NCI-H2196 (cell line): ENCODE results near the gene OR52B6.
"Not testable (repeated sequence)": the region's sequence is repeated elsewhere in the genome, so short reads cannot be mapped to it uniquely, and the experiment has no call there.

Source experiments
- DNase-seq: peaks from one replicate; lab custom pipeline; 2025; ENCODE audit not compliant: unreplicated experiment; lab: John Stamatoyannopoulos, UW

OR52B6 gene, protein sequence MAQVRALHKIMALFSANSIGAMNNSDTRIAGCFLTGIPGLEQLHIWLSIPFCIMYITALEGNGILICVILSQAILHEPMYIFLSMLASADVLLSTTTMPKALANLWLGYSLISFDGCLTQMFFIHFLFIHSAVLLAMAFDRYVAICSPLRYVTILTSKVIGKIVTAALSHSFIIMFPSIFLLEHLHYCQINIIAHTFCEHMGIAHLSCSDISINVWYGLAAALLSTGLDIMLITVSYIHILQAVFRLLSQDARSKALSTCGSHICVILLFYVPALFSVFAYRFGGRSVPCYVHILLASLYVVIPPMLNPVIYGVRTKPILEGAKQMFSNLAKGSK

DNA sequence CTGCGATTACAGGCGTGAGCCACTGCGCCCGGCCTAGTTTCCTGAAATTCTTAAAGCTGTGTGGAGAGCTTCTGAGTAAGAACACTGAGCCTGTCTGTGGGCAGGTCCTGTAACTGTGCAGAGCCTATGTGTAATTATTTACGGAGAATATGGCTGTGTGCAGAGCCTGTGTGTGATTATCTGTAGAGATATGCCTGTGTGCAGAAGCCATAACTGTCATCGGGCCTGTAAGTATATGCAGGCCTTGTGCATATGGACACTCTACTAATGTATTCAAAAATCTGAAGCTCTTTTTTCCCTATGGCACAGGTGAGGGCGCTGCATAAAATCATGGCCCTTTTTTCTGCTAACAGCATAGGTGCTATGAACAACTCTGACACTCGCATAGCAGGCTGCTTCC, at the start of gene OR52B6:
Gene OR52B6, plus strand, starts transcription at position 301 of the 400 bp plus-strand sequence. Its CDS starts 0 bp downstream, at position 301.
- no peak for DNase-seq

GRCh38 chr11:5531053-5531831, 49.4 kb upstream of the OR52B6 start:
- DNase-seq: no peak

- DNase-seq: no peak
These were observed 46.6 kb upstream of the OR52B6 start for GRCh38 chr11:5534046-5534445.

- no peak for DNase-seq
These were observed 44.2 kb upstream of the OR52B6 start for GRCh38 chr11:5536482-5536881.

GRCh38 chr11:5541427-5541826, 39.2 kb upstream of the OR52B6 start:
- no peak for DNase-seq

DNA sequence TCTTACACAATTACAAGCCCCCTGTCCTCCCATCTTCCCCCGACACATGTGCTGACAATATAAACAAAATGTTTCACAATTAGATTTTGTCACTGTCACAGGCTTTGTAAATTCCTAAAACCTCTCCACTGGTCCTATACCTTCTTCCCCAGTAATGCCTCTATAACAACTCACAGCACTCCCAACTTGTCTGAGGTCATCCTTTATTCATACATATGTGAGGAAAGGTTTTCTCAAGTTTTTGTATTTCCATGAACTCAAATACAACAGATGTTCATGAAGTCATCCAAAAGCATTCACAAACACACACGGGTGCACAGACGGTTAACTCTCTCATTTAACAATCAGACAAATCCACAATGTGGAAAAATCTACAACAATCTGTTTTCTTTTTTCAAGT, 34.2 kb upstream of the OR52B6 start:
- no peak for DNase-seq

DNA sequence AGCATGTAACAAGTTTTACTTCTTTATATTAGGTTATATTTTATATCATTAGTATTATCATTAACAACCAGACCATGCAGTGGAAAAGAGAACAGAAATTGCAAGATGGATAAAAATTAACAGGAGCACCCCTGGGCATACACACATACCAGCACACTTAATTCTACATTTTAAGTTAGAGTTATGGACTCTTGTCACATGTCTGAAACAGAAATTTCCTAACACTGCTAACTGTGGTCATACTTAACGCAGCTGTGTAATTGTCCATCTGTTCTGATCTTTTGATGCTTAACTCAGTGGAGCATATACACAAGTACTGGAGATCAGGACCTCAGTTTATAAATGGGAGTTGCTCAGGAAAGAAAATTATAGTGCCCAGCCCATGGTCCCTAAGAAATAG, 32.7 kb upstream of the OR52B6 start:
- no peak for DNase-seq

GRCh38 chr11:5548440-5548839, 32.2 kb upstream of the OR52B6 start, which contains the start of gene OR52H1:
TSS of gene OR52H1 (minus strand) at chr11:5548540. CDS start at chr11:5545505, 3,035 bp downstream.
- no peak for DNase-seq

DNA sequence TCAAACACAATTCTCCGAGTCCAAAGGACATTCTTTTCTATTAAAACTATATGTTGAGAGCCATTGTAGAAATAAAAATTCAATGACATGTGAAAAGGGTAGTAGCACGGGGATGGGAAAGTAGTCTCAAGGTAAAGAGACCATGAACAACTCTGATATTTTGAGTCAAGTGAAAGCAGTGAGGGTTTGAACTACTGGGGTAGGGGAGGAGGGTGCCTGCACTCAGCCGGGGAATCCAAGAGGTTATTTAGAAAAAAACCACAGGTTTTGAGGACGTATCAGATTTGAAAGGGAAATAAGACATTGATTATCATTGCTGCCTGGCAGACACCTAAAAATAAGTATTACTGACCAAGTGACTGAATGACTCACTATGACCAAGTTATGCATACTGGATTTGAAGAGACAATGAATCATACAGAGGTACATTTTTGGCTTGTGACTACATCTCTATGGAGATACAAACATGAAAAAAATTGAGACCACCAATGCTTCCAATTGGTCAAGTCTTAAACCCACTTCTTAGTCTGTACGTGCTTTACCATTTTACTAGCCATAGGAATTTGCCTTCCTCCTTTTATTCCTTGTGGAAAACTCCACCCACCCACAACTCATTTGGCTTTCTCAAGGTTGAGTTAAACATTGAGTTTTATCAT, 30.1 kb upstream of the OR52B6 start:
- DNase-seq: no peak

- no peak for DNase-seq
These were observed 27.3 kb upstream of the OR52B6 start for GRCh38 chr11:5553343-5553742.

GRCh38 chr11:5556596-5557188, 24.0 kb upstream of the OR52B6 start:
- no peak for DNase-seq

- DNase-seq: no peak
These were observed 22.9 kb upstream of the OR52B6 start for GRCh38 chr11:5557751-5558150.

DNA sequence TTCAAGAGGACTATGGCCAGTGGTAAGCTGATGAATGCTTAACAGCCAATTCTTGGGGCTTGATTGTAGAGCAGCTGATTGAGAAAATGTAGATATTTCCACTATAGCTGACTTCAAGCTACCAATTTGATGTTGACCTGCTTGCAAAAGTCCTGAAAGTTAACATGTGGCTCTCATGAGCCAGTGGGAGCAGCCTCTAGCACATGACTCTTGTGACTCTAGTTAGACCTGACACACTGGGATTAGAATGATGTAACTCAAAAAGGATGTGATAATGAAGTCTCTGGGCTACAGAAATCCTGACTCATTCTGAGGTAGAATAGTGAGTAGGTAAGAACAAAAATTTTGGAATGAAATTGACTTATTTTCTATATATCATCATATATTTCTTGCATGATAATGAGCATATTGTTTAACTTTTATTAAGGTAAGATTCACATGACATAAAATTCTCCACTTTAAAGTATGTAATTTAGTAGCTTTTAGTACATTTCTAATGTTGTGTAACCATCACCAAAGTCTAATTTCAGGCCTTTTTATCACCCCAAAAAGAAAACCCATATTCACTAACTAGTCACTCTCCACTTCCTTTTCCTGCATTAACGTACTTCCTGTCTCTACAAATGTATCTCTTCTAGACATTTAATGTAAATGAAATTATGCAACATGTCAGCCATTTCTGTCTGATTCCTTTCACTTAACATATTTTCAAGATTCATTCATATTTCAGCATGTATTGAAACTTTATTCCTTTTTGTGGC, 16.2 kb upstream of the OR52B6 start:
- no peak for DNase-seq

GRCh38 chr11:5574654-5575053, 6.0 kb upstream of the OR52B6 start:
- DNase-seq: no peak

DNA sequence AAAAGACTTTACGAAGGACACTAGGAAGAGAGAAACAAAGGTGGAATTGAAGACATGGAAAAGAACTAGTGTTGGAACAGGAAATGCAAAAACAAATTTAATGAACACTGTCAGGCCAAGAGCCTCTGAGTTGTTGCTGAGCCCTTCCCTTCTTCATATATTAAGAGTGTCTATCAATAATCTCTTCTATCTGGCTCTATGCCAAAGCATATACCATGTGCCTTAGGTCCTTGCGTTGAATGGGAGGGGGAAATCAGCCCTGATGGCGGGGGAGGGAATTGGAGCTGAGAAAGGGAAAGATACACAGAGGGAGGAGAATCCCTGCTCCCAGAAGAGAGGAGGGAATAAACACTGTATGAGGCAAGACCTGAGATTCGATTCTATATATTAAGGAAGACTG, 5.5 kb upstream of the OR52B6 start:
- DNase-seq: no peak

DNA sequence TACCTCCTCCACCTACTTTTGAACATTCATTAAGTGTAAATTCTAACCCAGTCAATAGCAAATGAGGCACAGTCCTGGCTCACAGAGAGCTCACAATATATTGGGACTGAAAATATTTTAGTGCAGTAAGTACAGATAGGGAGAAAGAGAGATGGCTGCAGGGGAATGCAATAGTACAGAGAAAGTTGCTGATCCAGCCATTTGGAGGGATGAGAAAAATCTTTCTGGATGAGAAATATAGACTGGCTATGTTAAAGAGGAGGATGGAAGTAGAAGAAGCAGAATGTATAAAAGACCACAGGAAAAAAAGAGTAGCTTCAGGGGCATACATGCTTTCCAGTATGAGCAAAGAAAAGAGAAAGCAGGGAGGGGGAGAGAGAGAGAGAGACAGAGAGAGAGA, 3.6 kb upstream of the OR52B6 start:
- no peak for DNase-seq

DNA sequence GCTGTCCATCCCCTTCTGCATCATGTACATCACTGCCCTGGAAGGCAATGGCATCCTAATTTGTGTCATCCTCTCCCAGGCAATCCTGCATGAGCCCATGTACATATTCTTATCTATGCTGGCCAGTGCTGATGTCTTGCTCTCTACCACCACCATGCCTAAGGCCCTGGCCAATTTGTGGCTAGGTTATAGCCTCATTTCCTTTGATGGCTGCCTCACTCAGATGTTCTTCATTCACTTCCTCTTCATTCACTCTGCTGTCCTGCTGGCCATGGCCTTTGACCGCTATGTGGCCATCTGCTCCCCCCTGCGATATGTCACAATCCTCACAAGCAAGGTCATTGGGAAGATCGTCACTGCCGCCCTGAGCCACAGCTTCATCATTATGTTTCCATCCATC, 337 bp downstream of the OR52B6 start:
- no peak for DNase-seq

- not testable (repeated sequence) for DNase-seq
These were observed 3.8 kb downstream of the OR52B6 start for GRCh38 chr11:5584458-5584857.

DNA sequence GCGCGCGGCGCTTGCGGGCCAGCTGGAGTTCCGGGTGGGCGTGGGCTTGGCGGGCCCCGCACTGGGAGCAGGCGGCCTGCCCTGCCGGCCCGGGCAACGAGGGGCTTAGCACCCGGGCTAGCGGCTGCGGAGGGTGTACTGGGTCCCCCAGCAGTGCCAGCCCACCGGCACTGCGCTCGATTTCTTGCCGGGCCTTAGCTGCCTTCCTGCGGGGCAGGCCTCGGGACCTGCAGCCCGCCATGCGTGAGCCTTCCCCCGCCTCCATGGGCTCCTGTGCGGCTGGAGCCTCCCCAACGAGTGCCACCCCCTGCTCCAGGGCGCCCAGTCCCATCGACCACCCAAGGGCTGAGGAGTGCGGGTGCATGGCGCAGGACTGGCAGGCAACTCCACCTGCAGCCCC, 9.2 kb downstream of the OR52B6 start:
- DNase-seq: not testable (repeated sequence)

DNA sequence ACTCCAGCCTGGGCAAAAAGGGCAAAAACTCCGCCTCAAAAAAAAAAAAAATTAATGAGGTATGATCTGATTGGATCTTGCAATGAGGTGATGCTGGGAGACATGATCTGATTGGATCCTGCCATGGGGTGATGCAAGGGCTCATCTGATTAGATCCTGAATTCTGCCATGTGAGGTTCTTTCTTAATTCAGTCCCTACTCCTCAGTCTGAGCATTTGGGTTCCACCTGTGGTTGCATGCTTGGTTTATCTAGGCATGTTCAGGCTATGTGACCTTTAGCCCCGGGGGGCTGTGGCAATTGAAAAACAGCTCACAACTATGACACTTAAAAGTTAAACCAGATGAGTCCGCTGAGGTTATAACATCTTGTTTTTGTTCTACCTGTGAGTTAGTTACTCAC, 10.9 kb downstream of the OR52B6 start:
- no peak for DNase-seq

DNA sequence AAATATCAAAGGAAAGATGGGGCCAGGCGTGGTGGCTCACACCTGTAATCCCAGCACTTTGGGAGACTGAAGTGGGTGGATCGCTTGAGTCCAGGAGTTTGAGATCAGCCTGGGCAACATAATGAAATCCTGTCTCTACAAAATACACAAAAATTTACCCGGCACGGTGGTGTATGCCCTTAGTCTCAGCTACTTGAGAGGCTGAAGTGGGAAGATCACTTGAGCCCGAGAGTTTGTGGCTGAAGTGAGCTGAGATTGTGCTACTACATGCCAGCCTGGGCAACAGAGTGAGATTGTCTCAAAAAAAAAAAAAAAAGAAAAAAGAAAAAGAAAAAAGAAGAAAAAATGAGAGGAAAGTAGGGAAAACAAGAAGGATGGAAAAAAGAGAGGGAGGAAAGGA, 11.9 kb downstream of the OR52B6 start:
- DNase-seq: no peak
